ENCODE measurements around the gene GON7.

The GON7 gene

DNA sequence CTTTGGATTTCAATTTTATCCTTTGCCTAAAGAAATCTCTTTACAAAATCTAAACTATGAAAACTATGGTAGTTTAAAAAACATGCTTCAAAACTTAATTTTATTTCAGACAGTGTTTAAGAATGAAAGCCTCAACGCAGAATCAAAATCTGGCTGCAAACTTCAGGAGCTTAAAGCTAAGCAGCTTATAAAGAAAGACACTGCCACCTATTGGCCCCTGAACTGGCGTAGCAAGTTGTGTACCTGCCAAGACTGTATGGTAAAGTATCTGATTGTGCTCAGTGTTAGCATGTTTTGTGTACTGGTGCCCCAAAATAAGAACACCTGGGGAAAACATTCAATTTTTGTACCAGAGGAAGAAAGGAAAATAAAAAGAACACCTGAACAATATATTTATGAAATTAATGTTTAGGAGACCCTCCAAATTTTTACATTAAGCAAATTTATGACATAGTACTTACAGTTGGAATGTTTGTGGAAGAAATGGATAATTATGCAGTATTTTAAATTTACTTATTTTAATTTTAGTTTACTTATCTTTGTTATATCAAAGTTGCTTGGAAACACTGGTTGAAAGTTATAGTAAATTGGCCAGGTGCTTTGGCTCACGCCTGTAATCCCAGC, 12.3 kb upstream of the GON7 start:
- H3K27me3 Mint-ChIP-seq = no peaks in the 10 kb centered on the region
- no peak for DNase-seq
- H3K36me3 Mint-ChIP-seq (ENCODE audit: low read depth) = peaks cover 83% of the 10 kb centered on the region
- peaks cover 5% of the 10 kb centered on the region for H3K4me1 Mint-ChIP-seq (ENCODE audit: low read depth)
- no peaks in the 10 kb centered on the region for H3K9me3 Mint-ChIP-seq
- H3K27ac Mint-ChIP-seq = no peak overlapping the region
- H3K4me3 Mint-ChIP-seq = no peak overlapping the region

DNA sequence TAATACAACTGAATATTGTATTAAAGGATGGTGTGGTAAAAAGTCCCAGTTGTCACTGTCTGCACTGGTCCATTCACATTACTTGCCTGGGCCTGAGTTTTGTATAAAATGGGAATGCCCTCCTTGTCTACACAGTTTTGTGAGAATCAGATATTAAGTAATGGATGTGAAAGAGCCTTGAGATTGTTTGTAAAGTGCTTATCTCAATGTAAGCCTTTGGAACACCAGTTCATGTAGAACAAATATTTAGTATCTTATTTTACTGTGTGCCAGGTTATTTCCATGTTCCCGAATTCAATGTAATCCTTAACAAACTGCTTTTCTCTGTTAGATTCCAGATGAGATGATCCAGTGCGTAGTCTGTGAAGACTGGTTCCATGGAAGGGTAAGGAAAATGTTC, 7.7 kb upstream of the GON7 start:
- Mint-ChIP-seq H3K4me1 (ENCODE audit: low read depth) (peaks cover 2% of the 10 kb centered on the region), H3K27ac (no peak overlapping the region), H3K36me3 (ENCODE audit: low read depth) (peaks cover 78% of the 10 kb centered on the region), H3K27me3 (no peaks in the 10 kb centered on the region), H3K9me3 (no peaks in the 10 kb centered on the region), H3K4me3 (no peak overlapping the region)
- DNase-seq = no peak

DNA sequence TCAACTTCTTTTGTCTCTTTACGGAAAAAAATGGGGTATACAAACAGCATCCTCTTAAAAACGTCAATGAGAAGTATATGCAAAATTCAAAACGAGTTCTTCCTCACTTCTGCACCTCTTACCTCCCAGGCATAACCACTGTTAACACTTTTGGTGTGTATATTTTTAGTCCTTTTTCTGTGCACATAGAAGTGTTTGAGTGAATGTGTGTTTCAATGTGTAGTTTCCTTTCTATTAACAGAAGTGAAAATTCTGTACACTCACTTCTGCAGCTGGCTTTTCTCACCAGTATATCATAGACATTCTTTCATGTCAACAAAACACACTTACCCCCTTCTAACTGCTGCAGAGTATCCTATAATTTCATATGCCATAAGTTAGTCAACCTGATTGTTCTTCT, 5.6 kb upstream of the GON7 start:
- Mint-ChIP-seq H3K36me3 (ENCODE audit: low read depth) (peaks cover 74% of the 10 kb centered on the region), H3K27ac (no peak overlapping the region), H3K4me1 (ENCODE audit: low read depth) (peaks cover 19% of the 10 kb centered on the region)

DNA sequence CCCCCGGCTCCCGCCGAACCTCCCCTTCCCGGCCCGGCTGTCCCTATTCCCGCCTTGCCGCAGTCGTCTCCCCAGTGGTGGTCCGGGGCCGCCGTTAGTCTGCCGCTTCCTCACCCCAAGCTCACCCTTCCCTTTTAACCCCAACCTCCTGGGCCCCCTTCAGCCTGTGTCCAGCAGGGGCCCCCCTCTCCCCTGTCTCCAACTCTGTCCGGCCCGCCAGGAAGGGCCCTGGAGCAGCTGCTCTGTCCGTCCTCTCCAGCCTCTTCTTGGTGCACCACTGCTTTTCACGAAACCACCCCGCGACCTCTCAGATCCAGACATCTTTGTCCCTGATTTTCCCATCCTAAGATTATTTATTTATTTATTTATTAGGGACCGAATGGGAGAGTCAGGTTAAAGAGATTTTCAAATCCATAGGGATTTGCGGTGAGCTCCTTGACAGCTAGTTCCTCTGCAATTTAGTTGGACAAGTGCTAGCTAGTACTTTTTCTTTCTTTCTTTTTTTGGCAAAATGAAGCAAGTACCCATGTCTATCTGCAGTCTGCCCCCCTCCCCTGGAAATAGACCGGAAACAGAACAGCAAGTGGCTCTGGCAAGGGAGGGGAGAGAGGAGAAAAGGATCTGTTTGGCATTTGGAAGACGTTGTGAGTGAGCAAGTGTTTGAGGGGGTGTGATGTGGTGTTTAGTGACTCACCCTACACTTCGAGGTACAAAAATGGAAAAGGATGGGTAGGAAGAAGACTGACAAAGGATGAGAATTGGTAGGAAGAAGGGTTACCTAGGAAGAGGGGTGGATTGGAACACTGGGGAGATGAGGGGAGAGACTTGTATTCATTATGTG, 823 bp upstream of the GON7 start:
- Mint-ChIP-seq H3K4me3 (peak overlapping the region; percentile 100), H3K9me3 (no peaks in the 10 kb centered on the region), H3K27ac (peak overlapping the region; percentile 99), H3K36me3 (ENCODE audit: low read depth) (peaks cover 72% of the 10 kb centered on the region), H3K27me3 (no peaks in the 10 kb centered on the region), H3K4me1 (ENCODE audit: low read depth) (peaks cover 44% of the 10 kb centered on the region)
- DNase-seq = no peak

More for the DNA sequence above, 5.6 kb upstream of the GON7 start:
- Mint-ChIP-seq H3K9me3 (no peaks in the 10 kb centered on the region), H3K4me3 (no peak overlapping the region), H3K27me3 (no peaks in the 10 kb centered on the region)
- DNase-seq = no peak

DNA sequence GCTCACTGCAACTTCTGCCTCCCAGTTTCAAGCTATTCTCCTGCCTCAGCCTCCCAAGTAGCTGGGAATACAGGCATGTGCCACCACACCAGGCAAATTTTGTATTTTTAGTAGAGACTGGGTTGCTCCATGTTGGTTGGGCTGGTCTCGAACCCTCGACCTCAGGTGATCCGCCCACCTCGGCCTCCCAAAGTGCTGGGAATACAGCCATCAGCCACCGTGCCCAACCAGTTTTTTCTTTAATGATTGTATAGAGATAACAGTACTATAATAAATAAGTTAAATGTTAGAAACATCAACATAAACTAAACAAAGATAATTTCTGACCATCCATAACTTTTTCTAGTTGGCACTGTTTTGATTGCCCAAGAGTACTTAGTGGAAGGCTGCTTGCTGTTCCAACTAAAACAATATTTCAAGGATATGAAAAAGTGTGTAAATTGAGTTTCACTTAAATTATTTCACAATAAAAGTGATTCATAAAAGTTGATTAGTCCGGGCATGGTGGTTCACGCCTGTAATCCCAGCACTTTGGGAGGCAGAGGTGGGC, 5.6 kb downstream of the GON7 start:
- Mint-ChIP-seq H3K36me3 (ENCODE audit: low read depth) (peaks cover 65% of the 10 kb centered on the region), H3K4me1 (ENCODE audit: low read depth) (peaks cover 32% of the 10 kb centered on the region), H3K4me3 (no peak overlapping the region), H3K9me3 (no peaks in the 10 kb centered on the region), H3K27me3 (no peaks in the 10 kb centered on the region), H3K27ac (no peak overlapping the region)
- no peak for DNase-seq

DNA sequence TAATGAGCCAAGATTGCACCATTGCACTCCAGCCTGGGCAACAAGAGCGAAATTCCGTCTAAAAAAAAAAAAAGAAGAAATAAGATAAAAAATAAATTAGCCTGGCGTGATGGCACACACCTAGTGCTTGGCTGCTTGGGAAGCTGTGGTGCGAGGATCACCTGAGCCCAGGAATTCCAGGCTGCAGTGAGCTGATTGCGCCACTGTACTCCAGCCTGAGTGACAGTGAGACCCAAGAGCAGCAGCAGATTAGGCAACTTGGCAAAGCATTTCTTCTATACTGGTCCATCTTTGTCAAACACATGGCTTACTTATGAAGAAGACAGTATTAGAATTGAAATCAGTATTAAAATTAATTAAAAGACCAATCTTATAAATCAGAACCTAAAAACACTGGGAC, 6.3 kb downstream of the GON7 start:
- Mint-ChIP-seq H3K36me3 (ENCODE audit: low read depth) (peaks cover 58% of the 10 kb centered on the region), H3K9me3 (no peaks in the 10 kb centered on the region), H3K4me1 (ENCODE audit: low read depth) (peaks cover 29% of the 10 kb centered on the region), H3K4me3 (no peak overlapping the region), H3K27me3 (no peaks in the 10 kb centered on the region), H3K27ac (no peak overlapping the region)
- DNase-seq = no peak

DNA sequence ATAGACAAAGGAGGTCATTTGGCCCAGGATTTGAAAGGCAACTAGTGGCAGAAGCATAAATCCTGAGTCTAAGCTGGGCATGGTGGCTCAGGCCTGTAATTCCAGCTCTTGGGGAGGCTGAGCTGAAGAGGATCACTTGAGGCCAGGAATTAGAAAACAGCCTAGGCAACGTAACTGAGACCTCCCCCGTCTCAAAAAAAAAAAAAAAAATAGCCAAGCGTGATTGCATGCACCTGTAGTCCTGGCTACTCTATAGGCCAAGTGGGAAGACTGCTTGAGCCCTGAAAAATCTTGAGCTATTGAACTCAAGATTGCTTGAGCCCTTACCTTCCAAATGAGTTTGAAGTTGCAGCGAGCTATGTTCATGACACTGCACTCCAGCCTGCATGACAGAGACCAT, 7.8 kb downstream of the GON7 start:
- no peaks in the 10 kb centered on the region for H3K9me3 Mint-ChIP-seq
- H3K27ac Mint-ChIP-seq = no peak overlapping the region
- peaks cover 43% of the 10 kb centered on the region for H3K36me3 Mint-ChIP-seq (ENCODE audit: low read depth)
- no peak overlapping the region for H3K4me3 Mint-ChIP-seq
- H3K4me1 Mint-ChIP-seq (ENCODE audit: low read depth) = peaks cover 15% of the 10 kb centered on the region
- no peak for DNase-seq
- H3K27me3 Mint-ChIP-seq = no peaks in the 10 kb centered on the region

DNA sequence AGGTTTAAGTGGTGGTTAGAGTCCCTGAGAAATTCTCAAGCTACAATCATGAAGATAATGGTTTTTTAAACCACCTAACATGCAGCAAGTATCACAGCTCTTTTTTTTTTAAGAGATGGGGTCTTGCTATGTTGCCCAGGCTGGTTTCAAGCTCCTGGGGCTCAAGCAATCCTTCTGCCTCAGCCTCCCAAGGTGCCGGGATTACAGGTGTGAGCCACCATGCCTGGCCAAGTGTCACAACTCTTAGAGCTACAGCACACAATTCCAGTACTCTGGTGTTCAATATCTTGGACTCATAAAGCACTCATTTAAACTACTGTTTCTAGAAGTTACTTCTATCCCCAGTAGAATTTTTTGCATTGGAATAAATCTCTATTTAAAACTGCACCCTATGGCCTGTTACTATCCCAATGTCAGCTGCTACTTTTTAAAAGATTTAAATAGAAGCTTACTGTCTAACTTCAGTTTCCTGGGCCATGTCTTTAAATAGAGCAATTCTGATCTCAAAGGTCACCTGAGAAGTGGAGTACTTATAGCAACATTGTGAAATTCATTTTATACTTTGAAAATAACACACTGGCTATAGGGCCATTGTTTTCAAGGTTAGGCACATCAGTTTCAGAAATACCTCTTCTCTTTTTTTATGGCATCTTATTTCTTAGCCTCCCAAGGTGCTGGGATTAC, 11.4 kb downstream of the GON7 start:
- no peaks in the 10 kb centered on the region for H3K9me3 Mint-ChIP-seq
- H3K27me3 Mint-ChIP-seq = no peaks in the 10 kb centered on the region
- H3K36me3 Mint-ChIP-seq (ENCODE audit: low read depth) = peaks cover 35% of the 10 kb centered on the region
- H3K4me3 Mint-ChIP-seq = no peak overlapping the region
- no peak overlapping the region for H3K27ac Mint-ChIP-seq
- peaks cover 9% of the 10 kb centered on the region for H3K4me1 Mint-ChIP-seq (ENCODE audit: low read depth)
- no peak for DNase-seq

DNA sequence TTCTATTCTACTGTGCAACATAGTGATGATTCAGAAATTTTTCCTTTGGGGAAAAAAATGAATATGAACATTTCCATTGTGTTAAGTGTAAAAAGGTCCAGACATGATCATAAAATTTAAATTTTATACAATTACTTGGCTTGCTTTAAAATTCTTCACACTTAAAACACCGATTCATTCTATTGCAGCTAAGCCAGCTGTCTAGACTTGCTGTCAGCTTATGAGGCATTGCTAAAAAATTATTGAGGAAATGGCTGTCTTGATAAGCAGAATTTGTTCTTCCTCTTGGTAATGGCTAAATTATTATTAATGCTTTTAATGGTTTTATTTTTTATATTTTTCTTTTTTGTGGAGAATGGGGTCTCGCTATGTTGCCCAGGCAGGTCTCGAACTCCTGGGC, 19.9 kb downstream of the GON7 start:
- Mint-ChIP-seq H3K36me3 (ENCODE audit: low read depth) (peaks cover 63% of the 10 kb centered on the region), H3K9me3 (no peaks in the 10 kb centered on the region), H3K4me1 (ENCODE audit: low read depth) (peaks cover 50% of the 10 kb centered on the region), H3K27me3 (no peaks in the 10 kb centered on the region), H3K4me3 (peak overlapping the region; percentile 92), H3K27ac (peak overlapping the region; percentile 85)
- DNase-seq = no peak

DNA sequence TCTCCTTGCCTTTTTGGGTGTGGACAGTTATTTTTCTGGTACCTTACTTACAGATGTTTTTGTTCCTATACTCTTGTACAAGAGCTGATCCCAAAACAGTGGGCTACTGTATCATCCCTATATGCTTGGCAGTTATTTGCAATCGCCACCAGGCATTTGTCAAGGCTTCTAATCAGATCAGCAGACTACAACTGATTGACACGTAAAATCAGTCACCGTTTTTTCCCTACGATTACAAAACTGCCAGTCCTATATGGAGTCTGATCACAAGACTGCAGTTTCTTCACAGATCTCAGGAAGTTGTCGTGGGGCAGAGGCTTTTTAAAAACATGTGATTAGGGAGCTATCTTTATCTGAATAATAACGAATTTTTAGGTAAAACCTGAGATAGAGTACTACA, 20.4 kb downstream of the GON7 start:
- Mint-ChIP-seq H3K4me3 (peak overlapping the region; percentile 92), H3K9me3 (no peaks in the 10 kb centered on the region), H3K36me3 (ENCODE audit: low read depth) (peaks cover 63% of the 10 kb centered on the region), H3K27ac (peak overlapping the region; percentile 85), H3K4me1 (ENCODE audit: low read depth) (peaks cover 54% of the 10 kb centered on the region), H3K27me3 (no peaks in the 10 kb centered on the region)
- no peak for DNase-seq

DNA sequence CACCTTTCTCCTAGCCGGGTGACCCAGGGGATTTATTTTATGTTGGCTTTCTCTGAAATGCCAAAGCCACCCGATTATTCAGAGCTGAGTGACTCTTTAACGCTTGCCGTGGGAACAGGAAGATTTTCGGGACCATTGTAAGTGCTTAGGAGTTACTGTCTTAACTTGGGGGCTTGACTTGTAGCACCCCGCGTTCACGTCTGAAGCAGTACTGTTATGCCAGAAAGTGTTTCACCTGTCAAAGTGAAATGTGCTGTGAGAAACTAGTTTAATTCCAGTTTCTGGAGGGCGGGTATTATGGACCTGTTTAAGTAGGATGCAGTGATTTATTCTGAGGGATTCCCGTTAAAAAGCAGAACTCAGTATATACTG, 21.5 kb downstream of the GON7 start:
- Mint-ChIP-seq H3K4me3 (peak overlapping the region; percentile 92), H3K9me3 (no peaks in the 10 kb centered on the region), H3K27ac (peak overlapping the region; percentile 94), H3K36me3 (ENCODE audit: low read depth) (peaks cover 62% of the 10 kb centered on the region), H3K27me3 (no peaks in the 10 kb centered on the region), H3K4me1 (ENCODE audit: low read depth) (peaks cover 52% of the 10 kb centered on the region)
- DNase-seq = no peak

DNA sequence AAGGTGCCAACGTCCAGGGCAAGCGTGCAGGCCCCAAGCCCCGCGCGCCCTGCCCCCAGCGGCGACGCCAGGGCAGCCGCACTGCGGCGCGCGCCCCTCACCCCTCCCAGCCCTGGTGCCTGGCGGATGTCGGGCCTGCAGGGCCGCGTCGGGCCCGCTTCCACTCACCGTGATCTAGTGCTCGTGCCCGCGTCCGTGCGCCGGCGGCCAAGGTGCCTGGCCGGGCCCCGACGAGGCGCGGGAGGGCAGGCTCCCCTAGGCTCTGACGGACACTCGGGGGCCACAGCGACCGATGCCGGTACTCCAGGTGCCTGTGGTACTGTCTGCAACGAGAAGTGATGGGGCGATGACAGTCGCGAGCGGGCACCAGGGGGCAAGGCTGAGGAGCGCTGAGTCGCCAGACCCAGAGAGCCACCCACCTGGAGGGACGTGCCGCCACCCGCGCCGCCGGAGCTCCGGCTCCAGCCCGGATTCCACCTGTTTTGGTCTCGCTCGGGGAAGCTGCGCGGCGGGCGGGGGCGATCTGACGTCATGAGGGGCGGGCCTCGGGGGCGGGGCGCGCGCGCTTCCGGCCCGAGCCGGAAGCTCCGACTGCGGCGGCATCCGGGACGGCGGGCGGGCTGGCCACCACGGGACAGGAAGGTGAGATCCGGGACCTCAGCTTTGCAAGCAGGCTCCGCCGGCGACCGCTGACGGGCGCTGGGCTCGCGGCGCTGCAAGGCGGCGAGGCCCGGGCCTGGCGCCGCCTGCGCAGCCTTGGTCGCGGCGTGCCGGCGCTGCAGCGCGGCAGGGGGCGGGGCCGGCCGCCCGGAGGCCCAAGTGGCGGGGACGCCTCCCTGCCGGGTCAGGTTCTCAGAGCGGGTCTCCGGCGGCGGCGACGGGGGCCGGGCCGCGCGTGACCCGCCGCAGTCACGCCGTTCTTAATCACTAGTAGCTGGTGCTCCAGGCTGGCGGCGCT, 22.2 kb downstream of the GON7 start, which contains the start of the genes LYSET and MOAP1:
TSS of gene LYSET (plus strand) at position 927 of the 958 bp plus-strand sequence. CDS start 89 bp downstream, outside the sequence.
TSS of gene MOAP1 (minus strand) at position 507 of the 958 bp plus-strand sequence. CDS start 655 bp downstream, outside the sequence.
- peak within 1 kb of the TSS; percentile 92 for H3K4me3 Mint-ChIP-seq
- DNase-seq = peak; percentile 92
- H3K27me3 Mint-ChIP-seq = no peaks in the 10 kb centered on the region
- peaks cover 52% of the 10 kb centered on the region for H3K4me1 Mint-ChIP-seq (ENCODE audit: low read depth)
- H3K27ac Mint-ChIP-seq = peak within 1 kb of the TSS; percentile 94
- peaks cover 58% of the 10 kb centered on the region for H3K36me3 Mint-ChIP-seq (ENCODE audit: low read depth)
- no peaks in the 10 kb centered on the region for H3K9me3 Mint-ChIP-seq

DNA sequence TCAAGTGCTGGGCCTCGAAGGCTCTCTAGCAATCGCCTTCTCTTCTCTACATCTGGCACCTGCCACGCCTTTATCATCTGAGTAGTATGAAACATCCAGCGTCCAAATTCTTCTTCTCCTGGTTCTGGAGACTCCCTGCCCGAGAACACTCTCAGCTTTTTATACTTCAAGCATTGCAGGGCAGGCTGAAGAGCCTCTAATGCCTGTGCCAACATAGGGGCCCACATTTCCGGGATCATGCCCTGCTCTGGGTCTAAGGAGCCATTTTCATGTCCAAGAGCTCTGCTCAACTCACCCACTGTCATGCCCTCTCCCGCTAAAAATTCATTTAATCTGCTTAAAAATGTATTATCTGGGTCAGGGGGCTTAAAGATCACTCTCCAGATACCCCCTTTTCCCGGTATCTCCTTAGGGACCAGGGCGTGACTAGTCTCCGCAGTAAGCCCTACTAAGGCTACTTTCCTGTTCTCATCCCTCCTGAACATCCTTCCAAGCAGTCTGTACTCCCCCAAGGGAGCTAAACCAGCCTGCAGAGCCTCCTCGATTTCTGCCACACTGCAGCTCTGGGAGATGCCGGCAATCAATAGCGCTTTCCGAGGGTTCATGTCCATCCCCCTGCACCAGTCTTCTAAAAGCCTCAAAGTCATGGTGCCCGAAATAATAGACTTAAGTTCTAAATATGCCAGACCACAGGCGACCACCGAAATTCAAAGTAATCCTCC, 23.1 kb downstream of the GON7 start:
- Mint-ChIP-seq H3K36me3 (ENCODE audit: low read depth) (peaks cover 51% of the 10 kb centered on the region), H3K4me3 (peak overlapping the region; percentile 91), H3K27me3 (no peaks in the 10 kb centered on the region), H3K9me3 (no peaks in the 10 kb centered on the region), H3K4me1 (ENCODE audit: low read depth) (peaks cover 47% of the 10 kb centered on the region), H3K27ac (peak overlapping the region; percentile 91)
- DNase-seq = no peak
